IMR-90 (cell line): Measurements from ENCODE around the gene C2orf69.

Experiments used
- CTCF ChIP-seq: conservative IDR thresholded peaks from 2 replicates; pipeline ENCODE4 v1.5.1; 2012; ENCODE audit warnings: mild to moderate bottlenecking, low read depth, low read length, improper control_type of control experiment
- MAFK ChIP-seq: IDR thresholded peaks from 2 replicates; pipeline ENCODE4 v1.6.1; 2012; ENCODE audit warnings: low read depth, low read length, improper control_type of control experiment
- POLR2A ChIP-seq: IDR thresholded peaks from 2 replicates; pipeline ENCODE4 v1.6.1; 2012; ENCODE audit warnings: mild to moderate bottlenecking, low read depth, low read length
- USF2 ChIP-seq: fragments of 150-350 bp; IDR thresholded peaks from 2 replicates; pipeline ENCODE4 v1.6.1; 2017; ENCODE audit warnings: mild to moderate bottlenecking, antibody characterized with exemption, low read length, low read depth

GRCh38 chr2:199928626-199929025 is 17.5 kb downstream of the C2orf69 start:
- TF ChIP-seq MAFK (no peak), CTCF (no peak), USF2 (no peak), POLR2A (no peak)
